GM18858 (cell line): ENCODE data around the gene DNLZ.
"Not testable (repeated sequence)": the region's sequence is repeated elsewhere in the genome, so short reads cannot be mapped to it uniquely, and the experiment has no call there.

Source experiments
- ATAC-seq: cut with Tn5 transposase; IDR thresholded peaks from one replicate; pipeline ENCODE4 v1.9.1; 2021; ENCODE audit not compliant: unreplicated experiment

The DNLZ gene

GRCh38 chr9:136363106-136363948 is at the start of gene DNLZ:
Gene DNLZ (minus strand): TSS chr9:136363744. CDS start chr9:136363714, 30 bp downstream.
- peak; percentile 52 for ATAC-seq

- ATAC-seq, result no peak
Observed at GRCh38 chr9:136412962-136413361, 49.4 kb upstream of the DNLZ start.

DNA sequence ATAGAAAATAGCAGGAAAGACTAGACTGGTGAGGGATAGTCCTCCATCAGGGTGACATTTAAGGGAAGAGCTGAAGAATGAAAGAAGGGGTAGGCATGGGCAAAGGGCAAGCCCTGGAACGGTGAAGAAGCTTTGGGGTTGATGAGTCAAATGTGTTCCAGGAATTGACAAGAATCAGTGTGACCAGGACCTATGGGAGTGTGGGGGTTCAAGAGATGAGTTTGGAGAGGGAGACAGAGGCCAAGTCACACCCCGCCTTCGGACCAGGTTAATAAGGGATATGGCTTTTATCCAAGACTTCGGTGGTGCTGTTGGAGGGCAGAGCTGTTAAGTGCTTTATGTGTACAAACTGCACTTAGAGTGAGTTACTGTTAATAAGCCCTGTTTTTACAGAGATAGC is 47.8 kb upstream of the DNLZ start:
- ATAC-seq, result no peak

- peak; percentile 62 for ATAC-seq
Observed at GRCh38 chr9:136410500-136411287, 47.1 kb upstream of the DNLZ start, which contains the start of the genes ENTR1 and PMPCA. Gene ENTR1 (minus strand): TSS chr9:136410614. CDS start chr9:136410397, 217 bp downstream. Gene PMPCA (plus strand): TSS chr9:136410658. CDS start chr9:136410669, 11 bp downstream.

GRCh38 chr9:136409557-136410455 is 46.3 kb upstream of the DNLZ start:
- peak; percentile 2 for ATAC-seq

DNA sequence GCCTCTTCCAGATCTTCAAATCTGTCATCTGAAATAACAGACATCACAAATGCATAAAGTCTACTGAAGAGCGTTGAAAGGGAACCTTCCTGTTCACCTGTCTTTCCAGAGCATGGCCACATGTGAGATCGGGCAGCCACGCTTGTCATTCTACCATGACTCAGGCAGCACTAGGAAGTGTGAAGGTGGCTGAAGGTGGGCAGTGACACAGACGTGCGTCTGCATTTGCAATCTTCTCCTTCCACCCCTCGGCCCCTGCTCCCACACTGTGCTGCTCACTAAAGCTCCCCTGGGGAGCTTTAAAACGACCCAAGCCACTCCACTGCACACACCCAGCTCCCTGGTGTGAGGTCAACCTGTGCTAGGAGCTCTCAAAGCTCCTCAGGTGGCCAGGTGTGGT is 44.4 kb upstream of the DNLZ start:
- ATAC-seq, result no peak

- not testable (repeated sequence) for ATAC-seq
Observed at GRCh38 chr9:136407061-136407460, 43.5 kb upstream of the DNLZ start.

- not testable (repeated sequence) for ATAC-seq
Observed at GRCh38 chr9:136405904-136406303, 42.4 kb upstream of the DNLZ start.

DNA sequence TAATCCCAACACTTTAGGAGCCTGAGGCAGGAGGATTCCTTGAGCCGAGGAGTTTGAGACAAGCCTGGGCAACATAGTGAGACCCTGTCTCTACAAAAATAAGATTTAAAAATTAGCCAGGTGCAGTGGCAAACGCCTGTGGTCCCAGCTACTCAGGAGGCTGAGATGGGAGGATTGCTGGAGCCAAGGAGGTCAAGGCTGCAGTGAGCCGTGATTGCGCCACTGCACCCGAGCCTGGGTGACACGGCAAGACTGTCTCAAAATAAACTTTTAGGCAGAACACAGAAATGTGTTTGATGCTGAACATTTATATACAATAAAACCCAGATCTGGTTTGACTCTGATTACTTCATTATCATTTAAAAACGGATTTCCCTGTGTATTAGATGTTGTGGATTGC is 41.9 kb upstream of the DNLZ start:
- no peak for ATAC-seq

DNA sequence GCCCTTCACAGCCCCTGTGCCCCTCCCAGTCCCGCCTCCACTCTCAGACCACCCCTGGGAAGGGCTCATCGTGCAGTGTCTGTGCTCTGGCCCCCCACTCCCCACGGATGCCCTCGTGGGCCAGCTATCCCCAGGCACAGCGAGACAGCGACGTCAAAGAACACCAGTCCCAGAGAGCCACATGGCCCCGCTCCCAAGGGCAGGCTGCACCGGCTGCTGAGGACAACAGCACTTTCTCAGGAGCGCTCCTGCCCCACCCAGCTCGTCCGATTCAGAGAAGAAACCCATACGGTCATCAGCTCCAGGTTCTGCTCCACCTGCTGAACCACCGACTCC is 41.2 kb upstream of the DNLZ start:
- ATAC-seq, result no peak

DNA sequence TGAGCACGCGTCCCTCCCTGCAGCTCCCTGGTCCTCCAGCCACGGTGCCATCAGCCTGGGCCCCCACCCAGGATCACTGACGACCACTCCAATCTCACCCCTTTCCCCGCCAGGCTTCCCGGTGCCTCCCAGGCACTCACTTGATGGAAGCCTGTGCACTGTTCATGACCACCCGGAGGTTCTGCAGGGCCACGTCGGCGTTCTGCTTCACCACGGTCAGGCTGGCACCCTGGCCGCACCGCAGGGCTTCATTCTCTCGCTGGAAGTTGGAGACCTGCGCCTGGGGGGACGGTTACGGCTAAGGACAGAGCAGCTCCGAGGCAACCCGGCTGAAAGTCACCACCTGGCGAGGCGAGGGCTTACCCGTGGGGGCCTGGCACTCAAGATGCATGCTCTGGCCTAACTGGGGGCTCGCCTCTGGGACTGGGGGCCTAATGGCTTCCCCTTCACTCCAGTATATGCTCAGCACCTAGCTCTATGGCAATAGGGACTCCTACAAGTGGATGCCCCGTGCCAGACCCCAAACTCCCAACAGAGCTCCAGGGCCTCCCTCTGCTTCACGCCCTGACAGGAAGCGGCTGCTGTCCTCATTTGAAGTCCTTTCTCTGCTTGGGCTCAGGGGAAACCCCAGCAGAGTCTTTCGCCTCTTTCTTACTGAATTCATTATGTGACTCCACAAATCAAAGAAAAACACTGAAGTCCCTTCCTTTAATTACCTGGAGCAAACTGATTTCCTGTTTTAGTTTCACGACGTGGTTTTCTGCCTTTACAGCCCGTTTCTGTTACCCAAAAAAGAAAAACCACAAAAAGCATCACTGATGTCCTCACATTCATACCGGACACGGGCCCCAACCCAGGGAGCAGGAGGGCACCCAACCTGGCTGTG is 40.6 kb upstream of the DNLZ start:
- ATAC-seq, result no peak

GRCh38 chr9:136403538-136403914 is 40.0 kb upstream of the DNLZ start:
- ATAC-seq, result no peak

- no peak for ATAC-seq
Observed at GRCh38 chr9:136402067-136402466, 38.5 kb upstream of the DNLZ start.

DNA sequence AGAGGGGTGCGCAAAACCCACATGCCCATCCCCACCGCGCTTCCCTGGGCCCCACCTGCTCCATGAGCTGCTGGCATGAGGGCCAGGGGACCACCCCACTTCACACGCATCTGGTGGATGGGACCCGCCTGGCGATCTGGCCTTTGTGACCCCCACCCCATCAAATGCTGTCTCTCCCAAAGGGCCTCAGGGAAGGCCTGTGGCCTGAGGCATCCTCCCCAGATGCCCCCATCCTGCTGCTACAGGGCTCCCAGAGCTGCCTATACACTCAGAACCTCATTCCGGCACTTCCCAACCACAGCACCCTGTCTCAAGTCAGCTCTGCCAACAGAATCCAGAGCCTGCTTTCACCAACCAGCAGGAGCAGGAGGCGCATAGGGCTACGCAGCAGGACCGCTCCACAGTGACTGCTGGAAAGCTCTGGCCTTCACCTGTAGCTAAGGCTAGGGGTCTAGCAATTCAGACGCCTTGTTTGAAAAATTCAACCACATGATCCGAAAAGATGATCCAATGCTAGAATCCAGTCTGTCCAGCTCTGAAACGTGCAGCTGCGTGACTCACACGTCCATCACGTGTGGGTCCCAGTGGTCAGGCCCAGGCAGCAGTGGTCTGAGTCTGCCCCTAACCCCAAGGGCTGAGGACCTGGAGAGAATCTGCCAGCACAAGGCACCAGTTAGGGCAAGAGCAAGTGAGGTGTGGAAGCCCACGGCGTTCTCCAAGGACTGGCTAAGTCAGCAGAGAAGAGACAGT is 37.8 kb upstream of the DNLZ start:
- no peak for ATAC-seq

- peak; percentile 54 for ATAC-seq
Observed at GRCh38 chr9:136400038-136400834, 36.7 kb upstream of the DNLZ start, which contains the start of gene SNAPC4. Gene SNAPC4 (minus strand): TSS chr9:136400170. CDS start chr9:136398428, 1,742 bp downstream.

DNA sequence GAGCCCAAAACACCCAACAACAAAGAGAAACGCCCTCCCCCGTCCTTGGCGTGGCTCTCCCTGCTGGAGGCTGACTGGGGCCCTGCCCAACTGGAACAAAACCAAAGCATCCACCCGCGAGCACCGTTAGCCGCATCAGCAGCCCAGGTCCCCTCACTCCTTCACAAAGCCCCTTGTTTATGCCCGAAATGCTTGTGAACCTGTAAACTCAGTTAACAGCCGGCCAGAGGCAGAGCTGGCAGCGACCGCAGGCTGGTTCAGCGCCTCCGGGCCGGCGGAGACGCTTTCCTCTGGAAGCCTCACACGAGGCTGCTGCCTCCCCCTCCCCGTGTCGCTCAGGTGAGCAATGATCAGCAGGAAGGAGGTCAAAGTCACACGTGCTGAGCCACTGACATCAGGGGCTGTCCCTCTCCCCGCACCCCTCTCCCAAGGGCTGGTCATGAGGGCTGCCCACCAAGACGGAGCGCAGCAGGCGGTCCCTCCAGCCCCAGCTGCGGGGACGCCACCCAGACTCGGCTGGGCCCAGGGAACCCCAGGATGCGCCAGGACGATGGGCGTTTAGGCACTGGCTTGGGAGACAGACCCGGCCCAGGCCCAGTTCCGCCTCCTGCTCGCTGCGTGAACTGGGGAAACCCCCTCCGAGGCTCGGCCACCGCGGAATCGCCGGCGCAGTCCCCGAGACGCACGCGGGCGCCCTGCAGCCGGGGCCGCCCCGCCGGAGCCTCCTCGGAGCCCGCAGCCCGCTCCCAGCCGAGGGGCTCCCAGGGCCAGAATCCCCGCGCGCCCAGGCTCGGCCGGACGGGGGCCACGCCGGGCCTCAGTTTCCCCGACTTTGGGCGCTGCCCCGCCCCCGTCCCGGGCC is 35.9 kb upstream of the DNLZ start:
- peak; percentile 5 for ATAC-seq

- ATAC-seq, result no peak
Observed at GRCh38 chr9:136398286-136398685, 34.7 kb upstream of the DNLZ start.
